H7 (cell line): ENCODE measurements around the gene RELB. TPM values are rescaled to one million over a fixed set of nuclear protein-coding genes. Genes with fewer than 3 reads are reported as not detected.

Source experiments
- DNase-seq: peaks from one replicate; pipeline ENCODE4 v3.0.0; 2012
- H3K27me3 ChIP-seq: 2 replicates; pipeline ENCODE4 v1.6.0; 2011; ENCODE audit warnings: mild to moderate bottlenecking, low read length; ENCODE audit not compliant: control insufficient read depth, insufficient read depth
- H3K36me3 ChIP-seq: replicated peaks from 2 replicates; pipeline ENCODE4 v1.5.1; 2011; ENCODE audit warnings: low read length; ENCODE audit not compliant: control insufficient read depth, insufficient read depth
- H3K4me3 ChIP-seq: 2 replicates; pipeline ENCODE4 v1.5.1; 2011; ENCODE audit warnings: low read depth, mild to moderate bottlenecking, control low read depth, low read length, moderate library complexity; ENCODE audit not compliant: insufficient read depth
- total RNA-seq: library from RNA; depleted of rRNA; stranded (reverse); fragments of >200 nt; shearing (Covaris generic); gene quantifications from 2 replicates; pipeline ENCODE4 v1.2.3, GENCODE V29; 2014; rRNA removed

The RELB gene
- total RNA-seq, 1 experiment from 2014 or later: 4.1 TPM

DNA sequence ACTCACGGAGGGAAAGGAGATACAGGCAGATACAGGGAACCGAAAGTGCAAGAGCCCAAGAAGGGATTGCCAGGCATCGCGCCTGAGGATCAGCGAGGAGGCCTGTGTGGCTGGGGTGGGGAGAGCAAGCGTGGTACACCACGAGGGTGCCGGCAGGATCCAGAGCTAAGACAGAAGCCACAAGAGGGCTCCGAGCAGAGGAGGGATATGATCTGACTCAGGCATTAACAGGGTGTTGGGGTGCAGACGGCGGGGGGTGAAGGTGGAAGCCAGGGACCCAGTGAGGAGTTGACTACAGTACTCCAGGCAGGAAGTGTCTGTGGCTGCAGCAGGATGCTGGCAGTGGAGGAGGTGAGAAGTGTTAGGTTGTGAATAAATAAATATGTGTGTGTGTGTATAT is 86.3 kb downstream of the RELB start:
- H3K4me3 ChIP-seq: no peak overlapping the region
- DNase-seq: no peak
- H3K36me3 ChIP-seq: peaks cover 11% of the 10 kb centered on the region
- no peaks in the 10 kb centered on the region for H3K27me3 ChIP-seq

Other genes with a start within 250 kb of the RELB start
- gene CBLC, start 223.6 kb upstream of the RELB start, total RNA-seq: 15.3 and 16.3 TPM in 2 replicates
- gene BCAM, start 192.4 kb upstream of the RELB start, total RNA-seq: 23.9 and 24.2 TPM in 2 replicates
- gene NECTIN2, start 155.2 kb upstream of the RELB start, total RNA-seq: 152 and 207 TPM in 2 replicates
- gene TOMM40, start 110.2 kb upstream of the RELB start, total RNA-seq: 160 and 204 TPM in 2 replicates
- gene APOE, start 95.7 kb upstream of the RELB start, total RNA-seq: 826 and 994 TPM in 2 replicates
- 65.6 and 139 TPM in 2 replicates for gene APOC1, start 86.9 kb upstream of the RELB start, total RNA-seq
- not detected in 2 replicates for gene APOC4, start 59.2 kb upstream of the RELB start, total RNA-seq
- not detected in 2 replicates for gene APOC2, start 55.4 kb upstream of the RELB start, total RNA-seq
- 38.5 and 64.1 TPM in 2 replicates for gene CLPTM1, start 46.1 kb upstream of the RELB start, total RNA-seq
- gene CLASRP, start 37.6 kb downstream of the RELB start, total RNA-seq: 31.4 and 35.2 TPM in 2 replicates
- 2.6 and 4.2 TPM in 2 replicates for gene ZNF296, start 75.0 kb downstream of the RELB start, total RNA-seq
- 72.2 and 77.0 TPM in 2 replicates for gene GEMIN7, start 77.8 kb downstream of the RELB start, total RNA-seq
- gene PPP1R37, start 91.7 kb downstream of the RELB start, total RNA-seq: 30.0 and 32.9 TPM in 2 replicates
- gene NKPD1, start 159.5 kb downstream of the RELB start, total RNA-seq: 0.24 and 0.70 TPM in 2 replicates
- gene TRAPPC6A, start 176.8 kb downstream of the RELB start, total RNA-seq: 39.3 and 47.4 TPM in 2 replicates
- 3.4 and 4.3 TPM in 2 replicates for gene BLOC1S3, start 177.3 kb downstream of the RELB start, total RNA-seq
- gene EXOC3L2, start 243.9 kb downstream of the RELB start, total RNA-seq: 2.2 and 5.4 TPM in 2 replicates
- 16.1 and 26.5 TPM in 2 replicates for gene MARK4, start 249.8 kb downstream of the RELB start, total RNA-seq